GM21723 (cell line): ENCODE data around the gene GPR158.

Experiments
- ATAC-seq: cut with Tn5 transposase; IDR thresholded peaks from one replicate; pipeline ENCODE4 v1.9.1; 2021; ENCODE audit warnings: mild to moderate bottlenecking, moderate library complexity; ENCODE audit not compliant: unreplicated experiment

The GPR158 gene

DNA sequence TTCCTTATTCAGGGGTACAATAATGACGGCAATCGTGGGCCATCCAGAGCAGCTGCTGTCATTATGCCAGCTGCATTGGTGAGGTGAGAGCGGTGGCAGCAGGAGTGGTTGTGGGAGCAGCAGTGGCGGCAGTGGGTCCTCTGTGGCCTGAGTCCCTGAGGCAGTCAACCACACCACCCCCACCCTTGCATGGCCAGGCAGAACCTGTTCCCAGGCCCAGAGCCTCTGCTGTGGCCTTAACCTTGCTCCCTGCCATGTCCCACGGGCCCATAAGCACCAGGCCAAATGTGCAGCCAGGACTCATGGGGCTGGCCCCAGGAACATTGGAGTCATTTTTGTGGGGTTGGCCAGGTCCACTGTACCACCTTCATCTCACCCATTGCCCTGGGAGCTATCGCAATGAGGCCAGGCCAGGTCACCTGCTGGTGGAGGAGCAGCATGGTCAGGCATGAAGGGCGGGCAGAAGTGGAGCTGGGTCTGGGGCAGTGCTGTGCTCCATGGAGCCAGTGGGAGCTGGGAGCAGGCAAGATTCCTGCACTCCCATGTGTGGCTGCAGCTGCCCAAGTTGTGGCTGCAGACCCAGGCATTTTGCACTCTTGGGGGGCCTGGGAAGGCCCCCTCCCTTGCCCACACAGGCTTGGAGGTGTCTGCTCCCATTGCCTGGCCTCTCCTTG is 213.5 kb downstream of the GPR158 start:
- no peak for ATAC-seq

DNA sequence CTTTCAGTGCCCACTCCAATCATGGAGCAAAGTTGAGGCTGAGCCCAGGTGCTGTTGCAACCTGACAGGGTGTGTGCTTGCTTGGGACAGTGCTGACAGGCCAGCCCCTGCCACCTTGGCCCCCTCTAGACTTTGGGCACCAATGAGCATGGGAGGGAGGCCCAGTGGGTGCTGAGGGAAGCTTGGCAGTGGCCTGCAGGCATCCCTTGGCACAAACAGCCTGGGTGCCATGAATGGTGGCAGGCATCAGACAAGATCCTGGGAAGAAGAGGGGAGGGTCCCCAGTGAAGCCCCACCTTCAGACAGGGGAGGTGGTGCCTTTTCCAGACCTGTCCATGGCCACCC is 214.0 kb downstream of the GPR158 start:
- ATAC-seq = no peak

DNA sequence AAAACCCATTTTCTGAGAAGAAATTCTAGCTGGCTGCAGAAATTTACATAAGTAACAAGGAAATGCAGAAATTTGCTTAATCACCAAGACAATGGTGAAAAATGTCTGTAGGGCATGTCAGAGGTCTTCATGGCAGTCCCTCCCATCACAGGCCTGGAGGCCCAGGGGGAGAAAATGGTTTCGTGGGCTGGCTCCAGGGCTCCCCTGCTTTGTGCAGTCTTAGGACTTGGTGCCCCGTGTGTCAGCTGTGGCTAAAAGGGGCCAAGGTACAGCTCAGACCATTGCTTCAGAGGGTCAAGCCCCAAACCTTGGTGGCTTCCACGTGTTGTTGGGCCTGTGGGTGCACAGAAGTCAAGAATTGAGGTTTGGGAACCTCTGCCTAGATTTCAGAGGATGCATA is 215.9 kb downstream of the GPR158 start:
- ATAC-seq = no peak

DNA sequence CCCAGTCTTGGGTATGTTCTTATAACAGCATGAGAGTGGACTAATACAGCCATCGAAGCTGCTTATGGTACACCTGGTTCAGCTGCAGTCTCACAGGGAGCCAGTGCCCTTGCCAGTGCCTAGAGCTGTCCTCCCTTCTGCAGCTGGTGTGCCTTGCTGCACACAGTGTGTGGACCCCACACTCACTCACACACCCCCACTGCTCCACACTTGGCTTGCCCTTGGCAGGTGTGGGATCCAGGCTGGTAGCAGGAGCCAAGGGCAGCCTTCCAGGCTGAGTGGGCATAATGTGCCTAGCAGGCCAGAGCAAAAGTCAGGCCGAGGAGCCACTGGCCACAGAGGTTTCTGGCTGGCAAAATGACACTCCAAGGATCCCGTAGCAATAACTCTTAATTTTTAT is 217.3 kb downstream of the GPR158 start:
- no peak for ATAC-seq

DNA sequence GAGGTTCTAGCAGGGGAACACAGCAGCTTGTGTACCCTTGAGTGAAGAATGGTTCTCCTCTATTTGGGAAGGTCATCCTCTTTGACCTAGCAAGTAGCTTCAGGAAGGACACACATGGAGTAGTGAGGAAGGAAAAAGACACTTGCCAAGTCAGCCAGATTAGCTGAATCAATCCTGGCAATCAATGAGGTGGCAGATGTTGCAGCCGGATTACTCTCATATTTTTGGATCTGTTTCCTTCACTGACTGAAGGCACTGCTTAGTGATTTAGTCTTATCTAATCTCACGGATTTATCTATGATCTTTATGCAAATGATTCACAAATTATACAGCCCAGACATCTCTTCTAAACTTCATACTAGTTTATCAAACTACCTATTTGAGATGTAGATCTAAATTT is 218.8 kb downstream of the GPR158 start:
- ATAC-seq = no peak

DNA sequence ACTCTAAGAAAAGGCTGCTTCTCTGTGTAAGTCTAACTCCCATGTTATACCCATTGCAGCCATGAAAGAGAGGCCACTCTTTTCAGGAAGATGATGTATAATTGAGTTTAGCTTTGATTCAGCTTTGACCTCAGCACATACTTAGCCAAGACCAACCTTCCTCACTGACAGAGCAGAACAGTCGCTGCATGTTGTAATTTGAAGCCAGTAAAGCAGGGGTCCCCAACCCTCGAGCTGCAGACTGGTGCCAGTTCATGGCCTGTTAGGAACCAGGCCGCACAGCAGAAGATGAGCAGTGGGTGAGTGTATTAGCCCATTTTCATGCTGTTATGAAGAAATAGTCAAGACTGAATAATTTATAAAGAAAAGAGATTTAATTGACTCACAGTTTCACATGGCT is 223.9 kb downstream of the GPR158 start:
- no peak for ATAC-seq

DNA sequence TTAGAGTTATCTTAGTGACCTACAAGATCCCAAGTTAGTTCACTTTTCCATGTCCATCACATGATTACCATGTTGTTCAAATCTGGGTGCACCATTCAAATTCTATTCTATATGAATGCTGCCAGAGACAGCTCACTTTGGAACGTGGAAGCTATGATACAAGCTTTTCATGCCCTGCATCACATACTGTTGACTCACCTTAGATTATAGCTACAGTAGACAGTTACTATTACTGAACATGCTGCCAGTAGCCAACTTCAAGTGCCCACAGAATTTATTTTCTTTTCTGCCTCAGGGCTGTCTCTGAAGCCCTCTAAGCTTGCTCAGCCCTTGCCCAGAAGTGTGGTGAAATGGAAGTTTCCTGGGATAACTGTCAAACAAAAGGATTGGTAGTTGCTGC is 231.1 kb downstream of the GPR158 start:
- no peak for ATAC-seq

DNA sequence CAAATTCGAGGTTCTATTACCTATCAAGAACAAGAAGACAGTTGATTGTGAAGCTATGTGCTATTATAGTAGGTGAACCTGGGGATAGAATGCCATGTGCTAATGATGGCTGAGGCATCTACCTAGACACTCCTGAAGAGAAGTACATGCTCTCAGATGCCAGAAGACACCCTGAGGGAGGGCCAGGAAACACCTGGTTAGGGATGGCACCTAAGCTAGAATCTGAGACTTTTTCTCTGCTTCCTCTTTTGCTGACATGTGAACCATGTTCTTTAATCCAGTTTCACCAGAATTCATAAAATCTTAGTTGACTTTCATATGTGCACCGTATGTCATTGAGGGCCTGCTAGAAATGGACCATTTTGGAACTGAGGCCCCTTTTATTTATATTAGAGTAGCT is 242.8 kb downstream of the GPR158 start:
- no peak for ATAC-seq

DNA sequence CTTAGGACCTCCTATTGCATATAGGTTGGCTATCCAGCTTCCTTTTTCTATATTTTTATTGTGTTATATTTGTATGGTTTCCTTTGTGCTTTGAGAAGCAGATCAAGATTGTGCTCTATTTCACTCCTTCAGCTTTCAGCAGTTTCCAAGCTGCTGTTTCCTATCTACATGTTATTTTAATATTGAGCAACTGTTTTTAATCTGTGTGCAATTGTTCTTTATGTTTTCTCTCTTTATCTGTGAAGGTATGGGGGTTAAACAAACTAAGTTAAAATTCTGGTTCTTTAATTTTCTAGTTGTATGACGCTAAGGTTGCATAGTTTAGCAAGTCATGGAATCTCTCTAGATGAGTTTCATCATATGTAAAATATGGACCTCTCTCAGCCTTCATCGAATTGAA is 251.0 kb downstream of the GPR158 start:
- no peak for ATAC-seq

DNA sequence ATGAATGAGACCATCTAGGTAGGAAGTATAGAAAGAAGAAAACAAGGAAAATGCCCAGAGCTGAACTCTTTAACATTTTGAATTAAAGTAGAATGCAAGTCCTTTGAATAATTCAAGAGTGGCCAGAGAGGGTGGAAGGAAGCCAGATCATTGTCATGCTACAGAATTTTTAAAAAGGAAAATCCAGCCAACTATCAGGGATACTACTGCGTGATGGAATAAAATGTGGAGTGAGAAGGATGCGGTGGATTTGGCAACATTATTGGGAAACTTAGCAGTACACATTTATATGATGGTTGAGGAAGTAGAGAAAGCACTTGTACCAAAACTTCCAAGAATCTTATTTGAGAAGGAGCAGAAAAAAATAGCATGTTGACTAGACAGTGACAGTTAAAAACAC is 261.6 kb downstream of the GPR158 start:
- ATAC-seq = no peak

DNA sequence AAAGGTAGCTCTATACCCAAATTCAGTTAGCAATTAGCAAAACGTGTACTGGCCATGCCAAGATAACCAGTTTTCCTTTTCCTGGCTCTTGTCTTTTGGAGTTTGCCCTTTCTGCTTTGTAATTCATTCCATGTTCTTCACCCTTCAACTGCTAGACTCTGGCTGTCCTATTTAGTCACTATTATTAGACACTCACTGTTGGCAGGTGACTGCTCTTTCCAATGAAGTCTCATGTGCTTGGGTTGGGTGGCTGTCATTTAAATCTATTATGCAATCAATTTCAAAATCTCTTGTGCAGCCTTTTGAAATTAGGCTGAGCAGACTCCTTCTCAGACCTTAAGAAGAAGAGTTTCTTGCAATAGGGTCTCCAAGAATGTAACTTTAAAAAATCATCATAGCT is 266.5 kb downstream of the GPR158 start:
- ATAC-seq = no peak

DNA sequence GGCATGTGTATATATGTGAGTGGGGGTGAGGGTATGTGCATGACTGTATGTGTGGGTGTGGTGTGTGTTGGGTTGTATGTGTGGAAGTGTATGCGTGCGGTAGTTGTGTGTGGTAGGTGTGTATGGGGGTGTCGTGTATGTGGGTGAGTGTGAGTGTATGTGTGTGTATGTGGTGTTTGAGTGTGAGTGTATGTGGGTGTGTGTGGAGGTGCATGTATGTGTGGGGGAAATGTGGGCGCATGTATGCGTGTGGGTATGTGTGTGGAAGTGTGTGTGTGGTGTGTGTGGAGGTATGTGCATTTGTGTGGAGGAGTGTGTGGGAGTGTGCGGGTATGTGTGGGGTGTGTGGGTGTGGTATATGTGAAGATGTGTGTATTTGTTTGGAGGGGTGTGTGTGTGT is 269.5 kb downstream of the GPR158 start:
- ATAC-seq = no peak

DNA sequence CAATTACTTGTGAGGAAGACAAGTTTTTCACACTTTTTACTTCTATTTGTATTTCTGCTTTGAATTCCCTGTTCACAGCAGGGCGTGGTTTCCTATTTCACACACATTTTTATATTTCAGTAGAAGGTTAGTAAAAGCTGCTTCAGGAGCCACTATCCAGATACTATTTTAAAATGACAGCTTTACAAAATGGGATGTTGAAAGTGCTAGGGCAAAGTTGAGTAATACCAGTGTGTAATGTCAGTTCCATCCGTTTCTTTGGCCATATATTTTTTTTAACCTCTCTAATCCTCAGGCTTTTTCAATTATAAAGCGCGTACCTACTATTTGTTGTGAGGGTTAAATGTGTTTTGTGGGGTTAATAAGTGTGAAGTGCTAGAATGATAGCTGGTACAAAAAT is 276.6 kb downstream of the GPR158 start:
- no peak for ATAC-seq

DNA sequence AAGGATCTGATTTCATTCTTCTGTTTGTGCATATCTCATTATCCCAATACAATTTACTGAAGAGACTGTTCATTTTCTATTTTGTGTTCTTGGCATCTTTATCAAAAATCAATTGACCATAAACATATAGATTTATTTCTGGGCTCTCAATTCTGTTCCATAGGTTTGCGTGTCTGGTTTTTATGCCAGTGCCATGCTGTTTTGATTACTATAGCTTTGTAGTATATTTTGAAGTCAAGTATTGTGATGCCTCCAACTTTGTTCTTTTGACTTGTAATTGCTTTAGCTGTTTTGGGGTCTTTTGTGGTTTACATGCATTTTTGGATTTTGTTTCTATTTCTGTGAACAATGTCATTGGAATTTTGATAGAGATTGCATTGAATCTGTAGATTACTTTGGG is 278.8 kb downstream of the GPR158 start:
- no peak for ATAC-seq

DNA sequence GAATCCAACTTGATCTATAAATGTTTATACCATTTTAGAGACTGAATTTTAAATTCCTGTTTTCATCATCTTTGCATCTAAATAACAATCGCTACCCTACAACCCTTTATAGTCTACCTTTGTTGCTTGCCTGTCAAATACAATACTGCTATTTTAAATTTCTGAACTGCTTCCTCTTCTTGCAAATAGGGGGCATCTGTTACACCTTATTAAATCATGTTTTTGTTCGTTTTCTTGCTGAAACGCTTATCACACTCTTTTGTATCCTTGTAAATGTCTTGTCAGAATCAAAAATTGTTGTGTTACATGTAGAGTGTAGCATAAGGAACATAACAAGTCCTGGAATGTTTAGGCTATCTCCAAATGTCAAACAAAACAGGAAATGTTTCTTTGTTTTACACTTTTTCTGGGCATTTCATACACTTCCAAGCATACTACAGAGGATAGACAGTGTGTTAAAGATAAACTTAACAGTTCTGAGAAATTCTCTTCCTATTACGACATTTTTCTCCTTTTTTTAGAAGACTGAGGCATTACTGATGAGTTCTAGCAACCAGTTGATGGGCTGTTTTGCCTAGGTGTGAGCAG is 281.3 kb downstream of the GPR158 start:
- no peak for ATAC-seq

DNA sequence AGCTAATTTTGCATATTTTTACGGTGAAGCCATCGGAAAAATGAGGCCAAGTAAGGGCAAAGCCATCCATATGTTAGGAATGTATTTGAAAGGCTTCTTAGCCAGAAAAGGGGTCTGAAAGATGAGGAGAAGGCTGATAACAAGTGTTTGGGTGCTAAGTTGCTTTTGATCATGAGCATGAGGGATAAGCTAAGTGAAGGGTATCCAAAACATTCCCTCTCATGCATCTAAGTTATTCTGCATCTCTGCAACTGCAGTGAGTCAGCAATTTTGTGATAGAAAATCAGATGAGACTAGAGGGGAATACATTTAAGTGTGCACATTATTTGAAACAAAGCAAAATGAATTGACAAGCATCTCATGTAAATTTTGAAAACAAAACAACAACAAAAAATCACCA is 282.8 kb downstream of the GPR158 start:
- ATAC-seq = no peak

DNA sequence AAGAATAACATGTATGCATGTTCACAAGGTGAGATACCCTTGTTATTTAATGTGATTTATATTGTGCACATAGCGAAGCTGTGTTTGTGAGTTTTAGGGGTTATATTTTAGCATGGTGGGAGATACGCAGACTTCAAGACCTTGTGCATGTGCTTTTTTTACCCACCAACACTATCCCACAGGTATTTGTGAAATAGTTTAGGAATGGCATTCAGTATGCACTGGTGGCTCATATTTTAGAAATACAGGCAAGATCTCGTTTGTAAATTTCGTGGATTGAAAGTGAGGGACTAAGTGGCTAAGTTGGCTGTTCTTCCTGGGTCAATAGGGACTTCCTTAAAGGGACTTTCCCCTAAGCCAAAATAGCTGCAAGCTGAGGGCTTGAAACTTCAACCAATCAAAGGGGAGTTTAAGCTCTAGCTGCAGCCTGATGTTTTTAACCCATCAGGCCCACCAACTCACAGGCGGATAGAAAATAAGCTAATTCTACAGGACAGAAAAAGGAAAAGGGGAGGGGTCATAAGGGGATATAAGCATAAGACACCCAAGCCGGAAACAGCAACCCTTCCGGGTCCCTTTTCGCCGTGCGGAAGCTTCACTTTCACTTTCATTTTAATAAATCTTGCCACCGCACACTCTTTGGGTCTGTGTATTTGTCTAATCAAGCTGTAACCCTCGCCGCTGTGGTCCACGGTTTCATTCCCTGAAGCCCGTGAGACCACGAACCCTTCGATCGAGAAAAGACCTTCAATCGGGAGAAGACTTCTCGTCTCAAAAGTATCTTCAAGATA is 291.0 kb downstream of the GPR158 start:
- no peak for ATAC-seq

DNA sequence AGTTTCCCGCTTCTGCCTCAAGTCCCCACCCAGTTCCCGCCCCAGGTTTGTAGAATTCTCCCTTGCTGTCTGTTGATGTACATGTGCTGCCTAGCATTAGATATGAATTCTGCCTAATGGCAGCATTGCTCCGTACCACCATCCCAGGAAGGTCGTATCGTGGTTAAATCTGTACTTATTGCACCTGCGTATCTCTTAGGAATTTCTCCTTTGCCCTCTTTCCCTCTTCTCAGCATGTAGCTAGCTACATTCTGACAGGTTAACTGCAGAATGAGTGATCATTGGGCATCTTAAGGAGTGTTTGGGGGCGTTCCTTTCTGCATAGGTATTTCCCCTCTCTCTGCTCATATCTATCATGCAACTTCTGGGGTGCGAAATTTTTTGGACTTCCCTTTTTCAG is 293.1 kb downstream of the GPR158 start:
- ATAC-seq = no peak

DNA sequence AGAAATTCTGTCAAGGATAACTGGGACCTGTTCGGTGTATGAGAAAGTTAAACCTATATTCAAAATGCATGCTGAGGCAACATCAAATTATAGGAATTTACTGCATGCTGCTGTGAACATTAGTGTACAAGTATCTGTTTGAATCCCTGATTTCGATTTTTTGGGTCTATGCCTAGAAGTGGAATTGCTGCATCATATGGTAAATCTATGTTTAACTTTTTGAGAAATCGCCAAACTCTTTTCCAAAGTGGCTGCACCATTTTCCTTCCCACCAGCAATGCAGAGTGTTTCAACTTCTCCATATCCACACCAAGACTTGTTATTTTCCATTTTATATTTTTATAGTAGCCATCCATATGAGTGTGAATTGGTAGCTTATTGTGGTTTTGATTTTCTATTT is 306.7 kb downstream of the GPR158 start:
- ATAC-seq = no peak

DNA sequence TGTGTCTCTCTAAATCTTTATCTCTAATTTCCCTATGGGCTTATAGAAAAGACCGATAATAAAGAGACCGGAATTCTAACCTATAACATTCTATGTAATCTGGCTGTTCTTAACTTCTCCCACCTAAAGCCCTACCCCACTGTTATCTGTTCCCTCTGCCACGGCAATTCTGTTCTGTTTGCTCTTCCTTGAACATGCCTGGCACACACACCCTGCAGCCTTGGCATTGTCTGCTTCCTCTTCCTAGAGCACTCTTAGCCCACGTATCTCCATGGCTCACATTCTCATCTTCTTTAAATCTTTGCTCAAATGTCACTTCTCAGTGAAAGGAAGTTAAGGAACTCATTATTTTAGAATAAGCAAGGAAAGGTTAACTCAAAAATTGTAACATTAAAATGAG is 309.2 kb downstream of the GPR158 start:
- ATAC-seq = no peak

DNA sequence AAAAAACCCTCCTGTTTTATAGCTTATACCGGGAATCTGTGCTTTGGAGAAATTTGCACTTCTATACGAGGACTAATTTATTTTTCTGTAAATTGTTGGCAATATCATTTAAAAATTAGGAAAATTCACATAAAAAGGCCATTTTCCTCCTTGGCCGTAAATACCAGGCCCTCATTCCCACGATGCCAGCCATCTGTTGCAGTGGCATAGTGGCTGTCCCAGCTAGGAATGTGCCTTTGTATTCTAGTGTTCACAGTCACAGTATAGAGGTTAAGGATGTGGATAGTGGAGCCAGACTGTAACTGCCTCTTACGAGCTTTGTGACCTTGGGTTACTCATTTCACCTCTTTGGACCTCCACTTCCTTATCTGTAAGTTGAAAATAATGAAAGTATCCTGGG is 312.5 kb downstream of the GPR158 start:
- ATAC-seq = no peak

DNA sequence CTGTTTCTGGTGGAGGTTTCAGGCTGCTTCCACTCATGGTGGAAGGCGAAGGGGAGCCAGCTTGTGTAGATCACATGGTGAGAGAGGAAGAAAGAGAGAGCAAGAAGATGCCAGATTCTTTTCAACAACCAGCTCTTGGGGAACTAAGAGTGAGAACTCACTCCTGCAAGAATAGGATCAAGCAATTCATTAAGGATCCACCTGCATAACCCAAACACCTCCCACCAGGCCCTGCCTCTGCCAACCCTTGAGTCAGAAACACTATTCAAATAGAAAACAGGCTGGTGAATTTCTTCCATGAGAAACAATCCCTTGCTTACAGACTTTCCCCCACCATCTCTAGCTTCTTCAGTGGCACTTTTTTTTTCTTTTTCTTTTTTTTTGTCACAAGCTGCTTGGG is 317.2 kb downstream of the GPR158 start:
- no peak for ATAC-seq

DNA sequence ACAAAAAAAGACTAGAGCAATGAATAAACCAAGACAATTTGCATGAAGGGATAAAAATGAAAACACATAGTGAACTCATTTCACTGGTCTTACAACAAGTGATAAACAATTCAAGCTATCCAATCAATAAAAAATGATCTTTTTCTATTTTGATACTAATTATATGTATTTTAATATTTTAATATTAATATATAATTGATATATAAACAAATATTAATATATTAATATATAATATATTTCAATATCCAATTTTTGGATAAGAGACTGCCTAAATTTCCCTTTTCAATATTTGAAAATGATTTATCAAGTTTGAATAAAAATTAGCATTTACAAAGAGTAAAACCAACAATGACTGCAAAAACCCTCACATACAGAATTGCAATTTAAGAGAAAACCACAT is 317.9 kb downstream of the GPR158 start:
- ATAC-seq = no peak
